ENCODE results near the gene MRPS23. TPM values are rescaled to one million over a fixed set of nuclear protein-coding genes. Genes with fewer than 3 reads are reported as not detected.

Gene MRPS23
- 6.9 TPM for total RNA-seq

GRCh38 chr17:57849874-57850754 is at the start of gene MRPS23:
MRPS23 (minus strand) TSS chr17:57850044; CDS start chr17:57850010, 34 bp downstream.
- no peaks in the 10 kb centered on the region for H3K9me3 ChIP-seq
- peak in 1 of 2 donors; percentile 99 for DNase-seq (ENCODE audit: extremely low spot score in 2 of 2)
- no peaks in the 10 kb centered on the region for H3K36me3 ChIP-seq
- TF ChIP-seq POLR2AphosphoS5 (IDR thresholded peaks at IDR 0.05; ENCODE audit: insufficient read depth in 1 of 2, low read depth in 1 of 2) (peak; percentile 98 to 100), POLR2A (IDR thresholded peaks at IDR 0.05) (peak in 1 of 2 donors; percentile 77)
- TF ChIP-seq, protein P1, sequence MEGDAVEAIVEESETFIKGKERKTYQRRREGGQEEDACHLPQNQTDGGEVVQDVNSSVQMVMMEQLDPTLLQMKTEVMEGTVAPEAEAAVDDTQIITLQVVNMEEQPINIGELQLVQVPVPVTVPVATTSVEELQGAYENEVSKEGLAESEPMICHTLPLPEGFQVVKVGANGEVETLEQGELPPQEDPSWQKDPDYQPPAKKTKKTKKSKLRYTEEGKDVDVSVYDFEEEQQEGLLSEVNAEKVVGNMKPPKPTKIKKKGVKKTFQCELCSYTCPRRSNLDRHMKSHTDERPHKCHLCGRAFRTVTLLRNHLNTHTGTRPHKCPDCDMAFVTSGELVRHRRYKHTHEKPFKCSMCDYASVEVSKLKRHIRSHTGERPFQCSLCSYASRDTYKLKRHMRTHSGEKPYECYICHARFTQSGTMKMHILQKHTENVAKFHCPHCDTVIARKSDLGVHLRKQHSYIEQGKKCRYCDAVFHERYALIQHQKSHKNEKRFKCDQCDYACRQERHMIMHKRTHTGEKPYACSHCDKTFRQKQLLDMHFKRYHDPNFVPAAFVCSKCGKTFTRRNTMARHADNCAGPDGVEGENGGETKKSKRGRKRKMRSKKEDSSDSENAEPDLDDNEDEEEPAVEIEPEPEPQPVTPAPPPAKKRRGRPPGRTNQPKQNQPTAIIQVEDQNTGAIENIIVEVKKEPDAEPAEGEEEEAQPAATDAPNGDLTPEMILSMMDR (IDR thresholded peaks at IDR 0.05): no peak
- no peaks in the 10 kb centered on the region for H3K27me3 ChIP-seq
- H3K4me3 ChIP-seq: peak within 1 kb of the TSS; percentile 80
- peak within 1 kb of the TSS; percentile 93 for H3K27ac ChIP-seq
- H3K4me1 ChIP-seq: peaks cover 32% of the 10 kb centered on the region
- intact Hi-C loops (cut with DNase I): loop anchor here (5.0 kb wide), 1 partner anchor 252 kb away; no protein-coding TSS in a partner anchor

DNA sequence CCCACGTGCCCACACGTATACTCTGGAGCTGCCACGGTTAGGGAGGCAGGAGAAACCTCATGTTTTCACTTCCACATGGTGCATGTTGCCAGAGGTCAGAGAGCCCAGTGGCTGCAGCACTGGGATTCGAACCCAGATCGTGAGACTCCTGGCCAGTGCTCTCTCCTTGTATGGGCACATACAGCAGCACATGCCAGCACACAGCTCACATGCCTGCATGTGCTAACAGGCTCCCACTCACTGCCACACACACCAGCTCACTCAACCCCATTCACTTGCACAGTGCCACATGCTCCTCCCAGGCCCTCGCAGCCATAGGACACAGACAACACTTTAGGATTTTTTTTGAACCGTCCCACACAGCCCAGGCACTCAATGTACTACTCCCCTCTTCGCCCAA is 49.5 kb upstream of the MRPS23 start:
- no peaks in the 10 kb centered on the region for H3K36me3 ChIP-seq
- H3K27ac ChIP-seq: peak overlapping the region; percentile 89
- intact Hi-C loops (cut with DNase I): no loop called here
- peaks cover 87% of the 10 kb centered on the region for H3K4me1 ChIP-seq
- no peaks in the 10 kb centered on the region for H3K9me3 ChIP-seq
- TF ChIP-seq, protein P1 (IDR thresholded peaks at IDR 0.05): no peak
- TF ChIP-seq POLR2AphosphoS5 (IDR thresholded peaks at IDR 0.05; ENCODE audit: insufficient read depth in 1 of 2, low read depth in 1 of 2): no peak
- no peak for TF ChIP-seq POLR2A (IDR thresholded peaks at IDR 0.05)
- no peak for DNase-seq (ENCODE audit: extremely low spot score in 2 of 2)
- no peaks in the 10 kb centered on the region for H3K27me3 ChIP-seq
- no peak overlapping the region for H3K4me3 ChIP-seq

GRCh38 chr17:57898487-57899311 is 48.9 kb upstream of the MRPS23 start:
- Histone ChIP-seq H3K36me3 (no peaks in the 10 kb centered on the region), H3K9me3 (no peaks in the 10 kb centered on the region), H3K27me3 (no peaks in the 10 kb centered on the region), H3K27ac (peak overlapping the region; percentile 89), H3K4me3 (no peak overlapping the region), H3K4me1 (peaks cover 87% of the 10 kb centered on the region)
- no peak for TF ChIP-seq POLR2A (IDR thresholded peaks at IDR 0.05)
- TF ChIP-seq, protein P1 (IDR thresholded peaks at IDR 0.05): no peak
- TF ChIP-seq POLR2AphosphoS5 (IDR thresholded peaks at IDR 0.05; ENCODE audit: insufficient read depth in 1 of 2, low read depth in 1 of 2): no peak
- DNase-seq (ENCODE audit: extremely low spot score in 2 of 2): no peak
- intact Hi-C loops (cut with DNase I): no loop called here

- Histone ChIP-seq H3K27me3 (no peaks in the 10 kb centered on the region), H3K9me3 (no peaks in the 10 kb centered on the region), H3K36me3 (no peaks in the 10 kb centered on the region), H3K4me1 (peaks cover 87% of the 10 kb centered on the region), H3K4me3 (no peak overlapping the region), H3K27ac (peak overlapping the region; percentile 93)
- TF ChIP-seq POLR2A (IDR thresholded peaks at IDR 0.05) (no peak), POLR2AphosphoS5 (IDR thresholded peaks at IDR 0.05; ENCODE audit: insufficient read depth in 1 of 2, low read depth in 1 of 2) (no peak)
- TF ChIP-seq, protein P1 (IDR thresholded peaks at IDR 0.05): no peak
- no peak for DNase-seq (ENCODE audit: extremely low spot score in 2 of 2)
- intact Hi-C loops (cut with DNase I): no loop called here
These were observed 45.7 kb upstream of the MRPS23 start for GRCh38 chr17:57895382-57896060.
